HL-60 (cell line): ENCODE measurements around the gene ENTPD3.

Source experiments
- DNase-seq, 2 experiments: peaks; one replicate each; pipeline ENCODE4 v3.0.0-alpha.2; 2010 to 2020; ENCODE audit warnings: low read depth in 1 of 2, low spot score in 1 of 2
- H3K27ac ChIP-seq: fragments of 250-450 bp; sonication (Bioruptor Pico); replicated peaks from 2 replicates; pipeline ENCODE4 v1.5.1; 2020; ENCODE audit warnings: mild to moderate bottlenecking, moderate library complexity
- H3K27me3 ChIP-seq: fragments of 250-450 bp; sonication (Bioruptor Pico); 2 replicates; pipeline ENCODE4 v1.5.1; 2021; ENCODE audit warnings: mild to moderate bottlenecking, moderate library complexity; ENCODE audit not compliant: insufficient read depth, poor library complexity, severe bottlenecking
- H3K4me3 ChIP-seq: replicated peaks from 2 replicates; pipeline ENCODE4 v1.5.1; 2011; ENCODE audit warnings: mild to moderate bottlenecking, control low read depth, low read length; ENCODE audit not compliant: insufficient read depth
- CTCF ChIP-seq: IDR thresholded peaks from one replicate; pipeline ENCODE4 v1.5.1; 2011; ENCODE audit warnings: low read length, control low read depth, inconsistent platforms; ENCODE audit not compliant: insufficient read depth
- GABPA ChIP-seq: IDR thresholded peaks from 2 replicates; pipeline ENCODE4 v1.6.1; 2012; ENCODE audit warnings: low read depth
- POLR2AphosphoS5 ChIP-seq: IDR thresholded peaks from 2 replicates; pipeline ENCODE4 v1.6.1; 2012; ENCODE audit warnings: low read depth
- SPI1 ChIP-seq: IDR thresholded peaks from 2 replicates; pipeline ENCODE4 v1.6.1; 2012; ENCODE audit warnings: low read depth, mild to moderate bottlenecking, borderline replicate concordance
- TF ChIP-seq, protein P1 (sequence below): IDR thresholded peaks from 2 replicates; pipeline ENCODE4 v1.6.1; 2012; ENCODE audit warnings: low read depth; ENCODE audit not compliant: insufficient replicate concordance

The ENTPD3 gene

DNA sequence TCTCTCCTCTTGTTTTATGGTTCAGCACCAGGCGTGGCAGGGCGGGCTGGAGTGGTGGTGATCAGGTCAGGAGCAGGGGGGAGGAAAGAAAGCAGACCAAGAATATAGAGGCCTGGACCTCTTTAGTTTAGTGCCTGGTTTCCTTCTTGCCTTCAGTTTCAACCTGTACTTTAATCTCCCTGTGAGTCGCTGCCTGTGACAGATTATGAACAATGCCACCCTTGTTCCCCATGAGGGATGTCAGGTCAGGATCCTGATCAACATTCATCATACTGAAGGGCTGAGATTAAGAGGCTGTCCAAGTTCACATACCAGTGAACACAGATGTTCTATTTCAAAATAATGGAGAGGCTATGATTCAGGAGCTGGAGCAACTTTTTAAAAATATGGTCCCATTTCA lies 11.4 kb downstream of the ENTPD3 start:
- DNase-seq = no peak
- Histone ChIP-seq H3K27ac (no peak overlapping the region), H3K4me3 (no peak overlapping the region), H3K27me3 (no peaks in the 10 kb centered on the region)
- no peak for TF ChIP-seq CTCF
- TF ChIP-seq GABPA = no peak
- TF ChIP-seq, protein P1, sequence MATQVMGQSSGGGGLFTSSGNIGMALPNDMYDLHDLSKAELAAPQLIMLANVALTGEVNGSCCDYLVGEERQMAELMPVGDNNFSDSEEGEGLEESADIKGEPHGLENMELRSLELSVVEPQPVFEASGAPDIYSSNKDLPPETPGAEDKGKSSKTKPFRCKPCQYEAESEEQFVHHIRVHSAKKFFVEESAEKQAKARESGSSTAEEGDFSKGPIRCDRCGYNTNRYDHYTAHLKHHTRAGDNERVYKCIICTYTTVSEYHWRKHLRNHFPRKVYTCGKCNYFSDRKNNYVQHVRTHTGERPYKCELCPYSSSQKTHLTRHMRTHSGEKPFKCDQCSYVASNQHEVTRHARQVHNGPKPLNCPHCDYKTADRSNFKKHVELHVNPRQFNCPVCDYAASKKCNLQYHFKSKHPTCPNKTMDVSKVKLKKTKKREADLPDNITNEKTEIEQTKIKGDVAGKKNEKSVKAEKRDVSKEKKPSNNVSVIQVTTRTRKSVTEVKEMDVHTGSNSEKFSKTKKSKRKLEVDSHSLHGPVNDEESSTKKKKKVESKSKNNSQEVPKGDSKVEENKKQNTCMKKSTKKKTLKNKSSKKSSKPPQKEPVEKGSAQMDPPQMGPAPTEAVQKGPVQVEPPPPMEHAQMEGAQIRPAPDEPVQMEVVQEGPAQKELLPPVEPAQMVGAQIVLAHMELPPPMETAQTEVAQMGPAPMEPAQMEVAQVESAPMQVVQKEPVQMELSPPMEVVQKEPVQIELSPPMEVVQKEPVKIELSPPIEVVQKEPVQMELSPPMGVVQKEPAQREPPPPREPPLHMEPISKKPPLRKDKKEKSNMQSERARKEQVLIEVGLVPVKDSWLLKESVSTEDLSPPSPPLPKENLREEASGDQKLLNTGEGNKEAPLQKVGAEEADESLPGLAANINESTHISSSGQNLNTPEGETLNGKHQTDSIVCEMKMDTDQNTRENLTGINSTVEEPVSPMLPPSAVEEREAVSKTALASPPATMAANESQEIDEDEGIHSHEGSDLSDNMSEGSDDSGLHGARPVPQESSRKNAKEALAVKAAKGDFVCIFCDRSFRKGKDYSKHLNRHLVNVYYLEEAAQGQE = no peak
- no peak for TF ChIP-seq SPI1
- no peak for TF ChIP-seq POLR2AphosphoS5

GRCh38 chr3:40404591-40405198 lies 17.7 kb downstream of the ENTPD3 start:
- Histone ChIP-seq H3K27me3 (peaks cover 3% of the 10 kb centered on the region), H3K4me3 (no peak overlapping the region), H3K27ac (no peak overlapping the region)
- TF ChIP-seq POLR2AphosphoS5 (no peak), CTCF (no peak), SPI1 (no peak), GABPA (no peak)
- TF ChIP-seq, protein P1 = no peak
- no peak for DNase-seq

DNA sequence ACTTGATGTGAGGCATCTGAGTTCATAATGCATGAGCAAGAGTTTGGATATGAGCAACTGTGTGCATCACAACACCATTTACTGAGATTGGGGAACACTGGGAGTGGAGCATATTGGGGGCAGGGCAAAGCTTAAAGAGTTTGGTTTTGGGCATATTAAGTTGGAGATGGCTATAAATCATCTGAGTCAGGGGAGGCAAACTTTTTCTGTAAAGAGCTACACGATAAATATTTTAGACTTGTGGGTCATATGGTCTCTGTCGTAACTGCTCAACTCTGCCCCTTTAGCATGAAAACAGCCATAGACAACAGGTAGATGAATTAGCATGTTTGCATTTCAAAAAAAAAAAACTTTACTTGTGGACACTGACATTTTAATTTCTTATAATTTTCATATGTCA lies 20.0 kb downstream of the ENTPD3 start:
- TF ChIP-seq GABPA (no peak), POLR2AphosphoS5 (no peak), SPI1 (no peak), CTCF (no peak)
- TF ChIP-seq, protein P1 = no peak
- DNase-seq = no peak
- peaks cover 3% of the 10 kb centered on the region for H3K27me3 ChIP-seq
- no peak overlapping the region for H3K4me3 ChIP-seq
- H3K27ac ChIP-seq = no peak overlapping the region
